HEK293 (cell line): ENCODE results near the gene KIRREL3.

Experiments
- CTCF ChIA-PET: fragments of 350-600 bp; formaldehyde crosslinking; extraction: SDS; loops from one replicate; lab custom pipeline; 2021; ENCODE audit warnings: antibody characterized with exemption; lab: Yijun Ruan, JAX
- POLR2A ChIA-PET: fragments of 300-600 bp; formaldehyde crosslinking; extraction: SDS; loops from one replicate; lab custom pipeline; 2020; ENCODE audit warnings: antibody characterized with exemption, inconsistent platforms; lab: Yijun Ruan, JAX
- H3K27ac ChIP-seq: fragments of 200-500 bp; sonication (Bioruptor generic); 2 replicates; pipeline ENCODE4 v1.5.1; 2014; ENCODE audit warnings: low read depth, low read length, control low read depth, inconsistent platforms; ENCODE audit errors: extremely low read depth
- H3K36me3 ChIP-seq, 2 experiments: fragments of 200-500 bp in 1 of 2; sonication (Bioruptor generic) in 1 of 2; 1 replicate in 1 of 2; 2 replicates in 1 of 2; pipeline ENCODE4 v1.5.1; 2014 to 2017; ENCODE audit warnings: inconsistent platforms in 2 of 2, low read length in 2 of 2; ENCODE audit not compliant: control insufficient read depth in 2 of 2, insufficient read depth in 1 of 2
- H3K4me1 ChIP-seq: fragments of 200-500 bp; sonication (Bioruptor generic); 2 replicates; pipeline ENCODE4 v1.5.1; 2014; ENCODE audit warnings: mild to moderate bottlenecking, low read length, inconsistent platforms; ENCODE audit not compliant: control insufficient read depth, insufficient read depth
- H3K4me3 ChIP-seq: 2 replicates; pipeline ENCODE4 v1.5.1; 2011; ENCODE audit warnings: low read depth, mild to moderate bottlenecking, control low read depth, low read length, moderate library complexity
- H3K9me3 ChIP-seq: fragments of 200-500 bp; sonication (Bioruptor generic); 2 replicates; pipeline ENCODE4 v1.5.1; 2014; ENCODE audit warnings: low read depth, low read length, inconsistent platforms; ENCODE audit not compliant: control insufficient read depth, insufficient read depth
- BCL11A ChIP-seq: fragments of 450-650 bp; formaldehyde crosslinking; IDR thresholded peaks from 2 replicates; pipeline ENCODE4 v1.5.1; 2016; ENCODE audit warnings: low read depth, missing biosample characterization, missing genetic modification characterization
- GLIS1 ChIP-seq: fragments of 450-650 bp; formaldehyde crosslinking; IDR thresholded peaks from 2 replicates; pipeline ENCODE4 v1.5.1; 2016; ENCODE audit warnings: missing biosample characterization, missing genetic modification characterization
- KLF1 ChIP-seq: fragments of 450-650 bp; formaldehyde crosslinking; IDR thresholded peaks from 2 replicates; pipeline ENCODE4 v1.5.1; 2016; ENCODE audit warnings: missing biosample characterization, missing genetic modification characterization
- KLF9 ChIP-seq: fragments of 450-650 bp; formaldehyde crosslinking; IDR thresholded peaks from 2 replicates; pipeline ENCODE4 v1.5.1; 2016; ENCODE audit warnings: missing biosample characterization, missing genetic modification characterization, low read depth
- OVOL3 ChIP-seq: fragments of 450-650 bp; formaldehyde crosslinking; IDR thresholded peaks from 2 replicates; pipeline ENCODE4 v1.5.1; 2016; ENCODE audit warnings: missing biosample characterization, missing genetic modification characterization
- TRIM28 ChIP-seq: IDR thresholded peaks from 2 replicates; pipeline ENCODE4 v1.6.1; 2011; ENCODE audit warnings: low read length, control low read depth, borderline replicate concordance
- ZBTB7A ChIP-seq: fragments of 450-650 bp; formaldehyde crosslinking; IDR thresholded peaks from 2 replicates; pipeline ENCODE4 v1.5.1; 2016; ENCODE audit warnings: low read depth, missing biosample characterization, missing genetic modification characterization
- ZNF148 ChIP-seq: fragments of 450-650 bp; formaldehyde crosslinking; IDR thresholded peaks from 2 replicates; pipeline ENCODE4 v1.5.0; 2017; ENCODE audit warnings: missing biosample characterization, missing genetic modification characterization, borderline replicate concordance
- ZNF221 ChIP-seq: fragments of 450-650 bp; formaldehyde crosslinking; IDR thresholded peaks from 2 replicates; pipeline ENCODE4 v1.5.1; 2017; ENCODE audit warnings: missing biosample characterization, missing genetic modification characterization, borderline replicate concordance
- ZNF280D ChIP-seq: fragments of 450-650 bp; formaldehyde crosslinking; IDR thresholded peaks from 2 replicates; pipeline ENCODE4 v1.5.1; 2016; ENCODE audit warnings: missing biosample characterization, missing genetic modification characterization
- ZNF302 ChIP-seq: fragments of 450-650 bp; formaldehyde crosslinking; IDR thresholded peaks from 2 replicates; pipeline ENCODE4 v1.5.1; 2016; ENCODE audit warnings: missing biosample characterization, missing genetic modification characterization, low read depth
- ZNF341 ChIP-seq: fragments of 450-650 bp; formaldehyde crosslinking; IDR thresholded peaks from 2 replicates; pipeline ENCODE4; 2016; ENCODE audit warnings: low read depth, missing biosample characterization, missing genetic modification characterization
- ZNF518A ChIP-seq: fragments of 450-650 bp; formaldehyde crosslinking; conservative IDR thresholded peaks from 2 replicates; pipeline ENCODE4 v1.5.1; 2016; ENCODE audit warnings: low read depth, missing biosample characterization, missing genetic modification characterization
- ZNF560 ChIP-seq: fragments of 450-650 bp; formaldehyde crosslinking; IDR thresholded peaks from 2 replicates; pipeline ENCODE4 v1.5.1; 2017; ENCODE audit warnings: missing biosample characterization, missing genetic modification characterization, borderline replicate concordance
- ZNF629 ChIP-seq: fragments of 450-650 bp; formaldehyde crosslinking; IDR thresholded peaks from 2 replicates; pipeline ENCODE4 v1.5.1; 2017; ENCODE audit warnings: missing biosample characterization, missing genetic modification characterization
- ZNF645 ChIP-seq: fragments of 450-650 bp; formaldehyde crosslinking; IDR thresholded peaks from 2 replicates; pipeline ENCODE4; 2016; ENCODE audit warnings: missing biosample characterization, missing genetic modification characterization
- ZNF704 ChIP-seq: fragments of 450-650 bp; formaldehyde crosslinking; IDR thresholded peaks from 2 replicates; pipeline ENCODE4 v1.5.1; 2016; ENCODE audit warnings: missing biosample characterization, missing genetic modification characterization
- ZNF843 ChIP-seq: fragments of 450-650 bp; formaldehyde crosslinking; IDR thresholded peaks from 2 replicates; pipeline ENCODE4 v1.5.1; 2016; ENCODE audit warnings: missing biosample characterization, missing genetic modification characterization

KIRREL3 gene

GRCh38 chr11:126398721-126399120 is 601.8 kb downstream of the KIRREL3 start:
- TF ChIP-seq ZNF645 = no peak
- TF ChIP-seq GLIS1 (tag by site-specific recombination) = no peak
- TF ChIP-seq ZNF302 (tag by site-specific recombination) = no peak
- no peak for TF ChIP-seq ZNF518A (tag by site-specific recombination)
- TF ChIP-seq BCL11A (tag by site-specific recombination) = no peak
- TF ChIP-seq ZNF148 = no peak
- TF ChIP-seq ZNF341 (tag by site-specific recombination) = no peak
- no peak for TF ChIP-seq ZNF280D
- TF ChIP-seq ZNF704 (tag by site-specific recombination) = no peak
- TF ChIP-seq OVOL3 (tag by site-specific recombination) = no peak
- no peak for TF ChIP-seq ZNF221 (tag by site-specific recombination)
- no peak for TF ChIP-seq KLF9 (tag by site-specific recombination)
- no peak for TF ChIP-seq KLF1
- no peak for TF ChIP-seq TRIM28
- no peak for TF ChIP-seq ZBTB7A (tag by site-specific recombination)
- no peak for TF ChIP-seq ZNF560
- no peak for TF ChIP-seq ZNF843 (tag by site-specific recombination)
- TF ChIP-seq ZNF629 (tag by site-specific recombination) = no peak
- Histone ChIP-seq H3K4me1 (no peaks in the 10 kb centered on the region), H3K4me3 (no peak overlapping the region), H3K36me3 (no peaks in the 10 kb centered on the region), H3K27ac (no peak overlapping the region), H3K9me3 (no peaks in the 10 kb centered on the region)
- CTCF ChIA-PET = no interaction called here
- POLR2A ChIA-PET = no interaction called here
